Calu3 (cell line): ENCODE measurements around the gene FOXN3. TPM values are rescaled to one million over a fixed set of nuclear protein-coding genes. Genes with fewer than 3 reads are reported as not detected.

Experiments used
- BruUV-seq: library from RNA; stranded (reverse); fragments of 400-500 nt; replicated peaks from 2 replicates; lab custom pipeline; 2021; lab: Mats Ljungman, UMichigan
- CTCF ChIA-PET: fragments of 300-600 bp; sonication (Branson Sonifier 250); formaldehyde crosslinking; loops from one replicate; lab custom pipeline; 2022; ENCODE audit warnings: antibody characterized with exemption; lab: Charles Lee
- DNase-seq: peaks from one replicate; pipeline ENCODE4 v3.0.0; 2022
- H3K27ac Mint-ChIP-seq: one replicate; pipeline ENCODE4 v1.8.0; 2022; ENCODE audit warnings: mixed read lengths; ENCODE audit not compliant: unreplicated experiment
- H3K27me3 Mint-ChIP-seq: one replicate; pipeline ENCODE4 v1.8.0; 2022; ENCODE audit warnings: mixed read lengths; ENCODE audit not compliant: unreplicated experiment
- H3K36me3 Mint-ChIP-seq: one replicate; pipeline ENCODE4 v1.8.0; 2022; ENCODE audit warnings: mild to moderate bottlenecking, moderate library complexity, mixed read lengths; ENCODE audit not compliant: insufficient read depth, unreplicated experiment
- H3K4me1 Mint-ChIP-seq: one replicate; pipeline ENCODE4 v1.8.0; 2022; ENCODE audit warnings: mild to moderate bottlenecking, low read depth, mixed read lengths; ENCODE audit not compliant: unreplicated experiment
- H3K4me3 Mint-ChIP-seq: one replicate; pipeline ENCODE4 v1.8.0; 2022; ENCODE audit warnings: mild to moderate bottlenecking, low read depth, moderate library complexity, mixed read lengths; ENCODE audit not compliant: unreplicated experiment
- H3K9me3 Mint-ChIP-seq: one replicate; pipeline ENCODE4 v1.8.0; 2022; ENCODE audit warnings: low read depth, mixed read lengths; ENCODE audit not compliant: unreplicated experiment
- CTCF ChIP-seq: fragments of 200-600 bp; IDR thresholded peaks from one replicate; pipeline ENCODE4 v1.8.0; 2022; ENCODE audit warnings: antibody characterized with exemption; ENCODE audit not compliant: unreplicated experiment
- intact Hi-C: fragments of 100-400 bp; cut with micrococcal nuclease; formaldehyde crosslinking; loops from one replicate; pipeline ENCODE4 v1.10.0; 2022; ENCODE audit not compliant: unreplicated experiment
- total RNA-seq: library from RNA; stranded (reverse); gene quantifications from 2 replicates; pipeline ENCODE4 v1.2.3, GENCODE V29; 2022

FOXN3 gene
- total RNA-seq, 1 experiment from 2014 or later: 11.8 TPM

GRCh38 chr14:89246290-89246689 is 170.7 kb downstream of the FOXN3 start:
- Mint-ChIP-seq H3K36me3 (no peaks in the 10 kb centered on the region), H3K27me3 (no peaks in the 10 kb centered on the region), H3K9me3 (no peaks in the 10 kb centered on the region), H3K27ac (no peak overlapping the region), H3K4me3 (no peak overlapping the region), H3K4me1 (no peaks in the 10 kb centered on the region)
- DNase-seq: no peak
- intact Hi-C loops: no loop called here
- CTCF ChIA-PET: no interaction called here
- no peak for TF ChIP-seq CTCF
- BruUV-seq: no TSS peak

GRCh38 chr14:89245802-89246201 is 171.2 kb downstream of the FOXN3 start:
- Mint-ChIP-seq H3K9me3 (no peaks in the 10 kb centered on the region), H3K27ac (no peak overlapping the region), H3K4me3 (no peak overlapping the region), H3K36me3 (no peaks in the 10 kb centered on the region), H3K4me1 (no peaks in the 10 kb centered on the region), H3K27me3 (no peaks in the 10 kb centered on the region)
- TF ChIP-seq CTCF: no peak
- intact Hi-C loops: no loop called here
- CTCF ChIA-PET: interaction anchor here (0.8 kb wide), 1 partner anchor 14 kb away, joined by 6 read pairs; no protein-coding TSS in a partner anchor
- DNase-seq: no peak
- BruUV-seq: no TSS peak

- no peaks in the 10 kb centered on the region for H3K9me3 Mint-ChIP-seq
- no peak overlapping the region for H3K27ac Mint-ChIP-seq
- no peaks in the 10 kb centered on the region for H3K36me3 Mint-ChIP-seq
- no TSS peak for BruUV-seq
- TF ChIP-seq CTCF: no peak
- CTCF ChIA-PET: no interaction called here
- no peak for DNase-seq
- H3K4me1 Mint-ChIP-seq: no peaks in the 10 kb centered on the region
- intact Hi-C loops: no loop called here
- H3K27me3 Mint-ChIP-seq: no peaks in the 10 kb centered on the region
- H3K4me3 Mint-ChIP-seq: no peak overlapping the region
Observed at GRCh38 chr14:89244720-89245119, 172.3 kb downstream of the FOXN3 start.

- no peak for TF ChIP-seq CTCF
- no peaks in the 10 kb centered on the region for H3K36me3 Mint-ChIP-seq
- no peak overlapping the region for H3K27ac Mint-ChIP-seq
- no TSS peak for BruUV-seq
- H3K4me3 Mint-ChIP-seq: no peak overlapping the region
- H3K9me3 Mint-ChIP-seq: no peaks in the 10 kb centered on the region
- no peaks in the 10 kb centered on the region for H3K4me1 Mint-ChIP-seq
- CTCF ChIA-PET: no interaction called here
- intact Hi-C loops: no loop called here
- H3K27me3 Mint-ChIP-seq: no peaks in the 10 kb centered on the region
- DNase-seq: no peak
Observed at GRCh38 chr14:89243741-89244140, 173.3 kb downstream of the FOXN3 start.
